Sigmoid colon (tissue), 4 donors: ENCODE data around the gene PDE4DIP.
"Not testable (repeated sequence)": the region's sequence is repeated elsewhere in the genome, so short reads cannot be mapped to it uniquely, and the experiment has no call there.

Source experiments
- CTCF ChIP-seq, 4 experiments: fragments of 450-650 bp in 3 of 4; fragments of 200-600 bp in 1 of 4; IDR thresholded peaks; one replicate each; pipeline ENCODE4 v1.5.1; 2016 to 2019; ENCODE audit warnings: antibody characterized with exemption in 4 of 4, mild to moderate bottlenecking in 3 of 4, moderate library complexity in 2 of 4
- POLR2A ChIP-seq, 2 donors: fragments of 450-650 bp; IDR thresholded peaks; one replicate each; pipeline ENCODE4 v1.6.1; 2016; ENCODE audit warnings: antibody characterized with exemption in 2 of 2, mild to moderate bottlenecking in 2 of 2, moderate library complexity in 2 of 2
- POLR2AphosphoS5 ChIP-seq, 4 donors: sonication (generic); formaldehyde crosslinking; IDR thresholded peaks; one replicate each; pipeline ENCODE4 v1.6.1; 2017; ENCODE audit warnings: antibody characterized with exemption in 4 of 4

GRCh38 chr1:148888597-148888996 lies 44.4 kb downstream of the PDE4DIP start:
- not testable (repeated sequence) for TF ChIP-seq CTCF, POLR2AphosphoS5, POLR2A (IDR thresholded peaks at IDR 0.05)
